LNCAP (cell line): Measurements from ENCODE around the gene TM2D1.

Source experiments
- TF ChIP-seq, protein P1 (sequence below): fragments of 450-650 bp; IDR thresholded peaks from 2 replicates; pipeline ENCODE4 v1.5.1; 2017; ENCODE audit warnings: mild to moderate bottlenecking

TM2D1 gene

DNA sequence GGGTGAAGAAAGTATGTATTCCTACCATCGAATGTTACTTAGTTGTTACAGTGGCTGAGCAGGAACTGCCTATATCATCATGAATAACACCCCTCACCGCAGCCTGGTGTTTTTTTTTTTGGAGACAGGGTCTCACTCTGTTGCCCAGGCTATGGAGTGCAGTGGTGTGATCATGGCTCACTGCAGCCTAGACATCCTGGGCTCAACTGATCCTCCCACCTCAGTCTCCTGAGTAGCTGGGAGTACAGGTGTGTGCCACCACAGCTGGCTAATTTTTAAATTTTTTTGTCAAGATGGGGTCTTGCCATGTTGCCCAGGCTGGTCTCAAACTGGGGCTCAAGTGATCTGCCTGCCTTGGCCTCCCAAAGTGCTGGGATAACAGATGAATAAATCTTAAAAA, 24.6 kb upstream of the TM2D1 start:
- TF ChIP-seq, protein P1, sequence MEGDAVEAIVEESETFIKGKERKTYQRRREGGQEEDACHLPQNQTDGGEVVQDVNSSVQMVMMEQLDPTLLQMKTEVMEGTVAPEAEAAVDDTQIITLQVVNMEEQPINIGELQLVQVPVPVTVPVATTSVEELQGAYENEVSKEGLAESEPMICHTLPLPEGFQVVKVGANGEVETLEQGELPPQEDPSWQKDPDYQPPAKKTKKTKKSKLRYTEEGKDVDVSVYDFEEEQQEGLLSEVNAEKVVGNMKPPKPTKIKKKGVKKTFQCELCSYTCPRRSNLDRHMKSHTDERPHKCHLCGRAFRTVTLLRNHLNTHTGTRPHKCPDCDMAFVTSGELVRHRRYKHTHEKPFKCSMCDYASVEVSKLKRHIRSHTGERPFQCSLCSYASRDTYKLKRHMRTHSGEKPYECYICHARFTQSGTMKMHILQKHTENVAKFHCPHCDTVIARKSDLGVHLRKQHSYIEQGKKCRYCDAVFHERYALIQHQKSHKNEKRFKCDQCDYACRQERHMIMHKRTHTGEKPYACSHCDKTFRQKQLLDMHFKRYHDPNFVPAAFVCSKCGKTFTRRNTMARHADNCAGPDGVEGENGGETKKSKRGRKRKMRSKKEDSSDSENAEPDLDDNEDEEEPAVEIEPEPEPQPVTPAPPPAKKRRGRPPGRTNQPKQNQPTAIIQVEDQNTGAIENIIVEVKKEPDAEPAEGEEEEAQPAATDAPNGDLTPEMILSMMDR: no peak

DNA sequence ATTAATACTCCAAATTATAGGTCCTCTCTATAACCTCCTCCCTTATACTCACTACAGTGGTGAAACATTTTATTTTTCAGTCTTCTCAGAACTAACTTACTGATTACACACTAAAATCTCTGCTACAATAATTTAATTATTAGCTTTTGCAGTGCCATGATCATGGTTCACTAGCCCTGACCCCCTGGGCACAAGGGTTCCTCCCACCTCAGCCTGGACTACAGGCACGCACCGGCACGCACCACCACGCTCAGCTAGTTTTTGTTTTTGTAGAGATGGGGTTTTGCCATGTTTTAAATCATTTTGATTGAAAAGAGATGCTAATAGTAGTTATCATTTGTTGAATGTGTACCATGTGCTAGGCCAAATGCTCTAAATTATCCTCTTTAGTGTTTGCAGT, 23.6 kb upstream of the TM2D1 start:
- TF ChIP-seq, protein P1: no peak

DNA sequence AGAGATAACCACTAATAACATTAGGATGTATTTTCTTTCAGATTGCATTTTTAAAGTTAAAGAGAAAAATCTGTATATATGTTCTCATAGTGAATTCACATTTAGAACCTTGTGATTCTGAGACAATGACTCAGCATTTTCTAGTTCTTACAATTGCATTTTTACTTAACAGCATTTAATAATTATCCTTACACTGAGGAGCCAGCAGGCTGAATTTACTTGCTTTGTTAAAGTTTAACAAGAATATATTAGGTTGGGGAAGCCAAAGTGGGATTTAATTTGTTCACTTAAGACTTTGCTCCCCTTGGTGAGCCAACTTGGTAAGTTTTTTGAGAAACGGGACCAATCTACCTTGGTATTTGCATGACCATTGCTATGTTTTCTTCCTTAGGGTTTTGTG, 21.9 kb upstream of the TM2D1 start:
- TF ChIP-seq, protein P1: no peak

DNA sequence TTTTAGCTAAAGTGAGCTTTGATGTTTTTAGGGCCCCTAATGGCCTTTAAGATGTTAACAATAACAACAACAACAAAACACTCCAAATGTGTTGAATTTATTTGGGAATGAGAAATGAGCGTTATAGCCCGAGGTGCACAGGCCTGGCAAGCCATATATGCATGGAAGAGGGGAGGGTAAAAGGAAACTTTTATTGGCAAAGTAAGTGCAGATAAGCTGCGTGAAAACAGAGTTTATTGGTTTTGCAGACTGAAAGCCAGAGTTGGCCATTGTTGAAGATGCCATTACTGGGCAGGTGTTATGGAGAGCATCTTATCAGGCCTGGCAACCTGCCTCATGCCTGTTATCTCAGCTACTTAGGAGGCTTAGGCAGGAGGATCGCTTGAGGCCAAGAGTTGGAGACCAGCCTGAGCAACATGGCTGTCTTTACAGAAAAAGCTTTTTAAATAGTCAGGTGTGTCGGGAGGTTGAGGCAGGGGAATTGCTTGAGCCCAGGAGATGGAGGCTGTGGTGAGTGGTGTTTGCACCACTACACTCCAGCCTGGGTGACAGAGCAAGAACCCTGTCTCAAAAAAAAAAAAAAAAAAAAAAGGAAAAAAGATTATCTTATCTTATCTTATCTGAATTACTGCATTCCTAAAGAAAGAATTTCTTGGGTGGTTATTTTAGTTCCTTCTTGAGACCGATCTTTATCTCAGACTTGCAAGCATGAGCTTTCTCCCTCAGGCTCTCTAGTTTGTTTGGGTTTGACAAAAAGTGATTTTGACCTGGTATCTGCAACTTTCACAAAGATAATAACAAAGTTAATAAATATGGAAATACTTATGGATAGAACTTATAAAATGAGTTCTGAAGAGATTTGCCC, 19.0 kb upstream of the TM2D1 start:
- TF ChIP-seq, protein P1: no peak

DNA sequence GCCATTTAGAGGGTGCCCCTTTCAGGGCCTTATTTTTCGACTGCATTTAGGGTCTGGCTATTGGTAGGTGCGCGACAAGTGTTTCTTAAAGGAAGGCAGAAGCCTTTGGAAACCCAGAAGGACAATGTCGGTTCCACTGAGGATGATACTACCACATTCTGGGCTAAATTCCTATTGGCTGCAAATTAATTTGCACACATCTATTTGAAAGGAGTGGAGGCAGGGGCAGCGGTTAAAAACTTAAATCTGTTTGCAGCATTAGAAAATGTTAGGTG, 18.4 kb upstream of the TM2D1 start:
- TF ChIP-seq, protein P1: no peak

DNA sequence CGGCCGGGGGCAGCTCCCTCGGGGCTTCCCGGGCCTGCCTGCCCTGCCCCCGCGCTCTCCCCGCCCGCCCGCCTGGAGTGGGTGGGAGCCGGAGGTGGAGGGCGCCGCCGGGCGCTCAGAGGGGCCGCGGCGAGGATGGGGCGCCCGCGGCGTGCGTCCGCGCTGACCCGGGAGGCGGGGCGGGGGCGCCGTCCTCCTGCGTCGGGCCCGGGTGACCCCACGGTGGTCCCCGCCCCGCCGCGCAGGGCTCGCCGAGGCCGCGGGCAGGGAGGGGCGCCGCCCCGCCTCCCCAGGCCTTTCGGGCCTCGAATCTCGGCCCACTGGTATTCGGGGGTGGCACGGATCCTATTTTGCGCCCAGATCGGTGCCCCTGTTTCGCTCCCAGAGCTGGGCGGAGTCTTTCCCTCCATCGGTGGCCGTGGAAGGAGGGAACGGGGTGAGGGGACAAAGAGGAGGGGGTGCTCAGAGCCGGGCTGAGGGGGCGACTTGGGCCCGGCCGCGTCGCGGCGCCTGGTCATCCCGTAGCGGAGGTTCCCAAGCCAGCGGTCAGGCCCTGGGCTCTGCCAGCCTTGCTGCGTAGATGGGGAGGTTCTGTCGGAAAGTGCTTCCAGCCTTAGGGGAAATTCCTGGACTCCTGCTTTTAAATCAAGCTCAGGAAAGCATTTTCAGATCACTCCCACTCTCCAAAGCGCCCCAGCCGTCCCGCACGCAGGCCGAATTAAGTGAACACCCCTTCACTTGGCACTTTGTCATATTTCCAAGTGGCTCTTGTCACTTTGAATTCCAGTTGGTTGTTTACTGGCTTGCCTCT, 17.9 kb upstream of the TM2D1 start:
- TF ChIP-seq, protein P1: no peak

DNA sequence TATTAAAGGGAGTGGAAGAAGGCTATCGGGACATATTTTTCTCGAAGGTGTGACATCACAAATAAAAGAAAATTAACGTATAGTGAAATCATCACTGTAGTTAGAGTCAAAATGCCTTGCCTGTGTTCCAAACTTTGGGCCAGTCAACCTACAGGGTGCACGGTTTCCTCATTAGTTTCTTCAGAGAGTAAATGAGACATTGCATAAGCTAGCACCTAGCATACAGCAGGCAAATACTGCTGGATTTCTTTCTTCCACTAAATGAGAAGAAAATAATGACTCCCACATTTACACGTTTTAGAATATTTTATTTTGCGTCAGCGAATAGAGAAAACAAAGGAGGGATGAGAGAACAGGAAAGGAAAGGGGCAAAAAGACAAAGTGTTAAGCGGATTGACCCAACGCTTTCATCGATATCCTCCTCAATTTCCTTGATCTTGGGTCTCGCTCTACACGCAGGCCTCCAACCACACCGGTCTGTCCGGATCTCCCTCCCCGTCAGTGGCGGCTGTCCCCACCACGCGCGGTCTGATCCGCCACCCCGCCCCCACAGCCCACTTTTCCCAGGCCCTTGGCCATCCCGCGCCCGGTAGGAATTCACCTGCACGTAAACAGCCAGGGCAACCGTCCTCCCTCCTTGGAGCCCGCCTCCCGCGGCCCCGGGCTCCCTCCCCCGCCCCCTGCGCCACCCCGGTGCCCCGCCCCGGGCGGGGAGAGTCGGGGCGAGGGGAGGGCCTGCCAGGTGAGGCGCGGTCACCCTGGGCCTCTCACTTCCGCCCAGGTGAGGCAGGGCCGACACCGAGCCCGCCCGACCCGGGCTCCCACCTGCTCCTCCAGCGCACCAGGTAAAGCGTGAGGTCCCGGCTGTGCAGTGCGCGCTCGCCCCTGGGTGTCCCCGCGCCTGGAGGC, 17.0 kb upstream of the TM2D1 start, which contains the start of gene PATJ:
PATJ (plus strand) TSS at position 770 of the 909 bp plus-strand sequence. CDS start 20,413 bp downstream, outside the sequence.
- TF ChIP-seq, protein P1: no peak
